Natural killer cell (primary cell): ENCODE data around the gene TRIP10. TPM values are rescaled to one million over a fixed set of nuclear protein-coding genes. Genes with fewer than 3 reads are reported as not detected.
"Not testable (repeated sequence)": the region's sequence is repeated elsewhere in the genome, so short reads cannot be mapped to it uniquely, and the experiment has no call there.

Source experiments
- ATAC-seq, 3 donors: fragments of 150-1000 bp in 2 of 3; fragments of 200-7000 bp in 1 of 3; cut with Tn5 transposase; 1 replicate in 1 of 3; 2 replicates in 2 of 3; pipeline ENCODE4 v1.10.0; 2021; ENCODE audit warnings: mild to moderate bottlenecking in 2 of 3, moderate library complexity in 2 of 3
- DNase-seq, 2 donors: peaks; one replicate each; pipeline versions ENCODE4 v3.0.0 to v3.0.0-alpha.2; 2013 to 2021; ENCODE audit warnings: mixed read lengths in 1 of 2
- H3K27ac ChIP-seq: one replicate; pipeline ENCODE4 v1.5.1; 2013; ENCODE audit warnings: mild to moderate bottlenecking, low read length
- H3K27me3 ChIP-seq: one replicate; pipeline ENCODE4 v1.6.1; 2013; ENCODE audit warnings: low read length; ENCODE audit not compliant: control insufficient read depth, insufficient read depth
- H3K36me3 ChIP-seq: one replicate; pipeline ENCODE4 v1.6.1; 2013; ENCODE audit warnings: low read length; ENCODE audit not compliant: control insufficient read depth, insufficient read depth
- H3K4me1 ChIP-seq: one replicate; pipeline ENCODE4 v1.6.1; 2013; ENCODE audit warnings: low read length; ENCODE audit not compliant: control insufficient read depth, insufficient read depth
- H3K4me3 ChIP-seq: one replicate; pipeline ENCODE4 v1.5.1; 2013; ENCODE audit warnings: low read length
- H3K9me3 ChIP-seq: one replicate; pipeline ENCODE4 v1.6.1; 2013; ENCODE audit warnings: low read length; ENCODE audit not compliant: control insufficient read depth, insufficient read depth
- H3K27ac Mint-ChIP-seq, 2 donors: one replicate each; pipeline ENCODE4 v1.8.0; 2022; ENCODE audit warnings: mild to moderate bottlenecking in 2 of 2, mixed read lengths in 2 of 2, moderate library complexity in 1 of 2
- H3K27me3 Mint-ChIP-seq, 2 donors: one replicate each; pipeline ENCODE4 v1.8.0; 2022; ENCODE audit warnings: low read depth in 2 of 2, mixed read lengths in 2 of 2
- H3K36me3 Mint-ChIP-seq: one replicate; pipeline ENCODE4 v1.8.0; 2022; ENCODE audit warnings: mixed read lengths
- H3K4me1 Mint-ChIP-seq, 2 donors: one replicate each; pipeline ENCODE4 v1.8.0; 2022; ENCODE audit warnings: mixed read lengths in 2 of 2
- H3K4me3 Mint-ChIP-seq: one replicate; pipeline ENCODE4 v1.8.0; 2022; ENCODE audit warnings: mild to moderate bottlenecking, moderate library complexity, mixed read lengths
- H3K9me3 Mint-ChIP-seq, 2 donors: one replicate each; pipeline ENCODE4 v1.8.0; 2022; ENCODE audit warnings: mixed read lengths in 2 of 2
- CTCF ChIP-seq: fragments of 200-600 bp; IDR thresholded peaks from one replicate; pipeline ENCODE4 v1.8.0; 2022; ENCODE audit warnings: antibody characterized with exemption
- WGBS: methylation state at CpG from one replicate; pipeline ENCODE4 v1.1.7; 2013; ENCODE audit warnings: missing lambda C conversion rate; ENCODE audit not compliant: insufficient coverage; 5-methylcytosine and 5-hydroxymethylcytosine counted together
- intact Hi-C: fragments of 100-400 bp; cut with micrococcal nuclease; formaldehyde crosslinking; loops from one replicate; pipeline ENCODE4 v1.14.2; 2022
- total RNA-seq, 4 donors: library from RNA; stranded (reverse); fragments of 120-200 nt in 1 of 4; gene quantifications; one replicate each; pipeline versions ENCODE4 v1.2.3 to v1.2.4, GENCODE V29; 2013 to 2022

The TRIP10 gene
- total RNA-seq, 3 donors from 2014 or later (not counting 1 experiment from before 2014, with no cell fraction given): 1.0 to 5.2 (median 3.3) TPM

- DNase-seq (no peak), ATAC-seq (no peak)
- Histone ChIP-seq H3K36me3 (peaks cover 30% of the 10 kb centered on the region), H3K4me3 (no peak overlapping the region), H3K9me3 (no peaks in the 10 kb centered on the region), H3K27me3 (no peaks in the 10 kb centered on the region), H3K4me1 (peaks cover 13% of the 10 kb centered on the region), H3K27ac (no peak overlapping the region)
- Mint-ChIP-seq H3K36me3 (no peaks in the 10 kb centered on the region), H3K27me3 (no peaks in the 10 kb centered on the region), H3K27ac (no peak overlapping the region), H3K9me3 (no peaks in the 10 kb centered on the region), H3K4me3 (no peak overlapping the region), H3K4me1 (peaks cover 6 to 23% of the 10 kb centered on the region in 2 donors)
- WGBS: 96% methylated on average over 22 of the region's 23 CpGs
- TF ChIP-seq CTCF: no peak
- intact Hi-C loops: no loop called here
These were observed 15.4 kb downstream of the TRIP10 start for GRCh38 chr19:6754653-6755463.

- Mint-ChIP-seq H3K4me1 (peaks cover 0 to 4% of the 10 kb centered on the region in 2 donors), H3K27ac (no peak overlapping the region), H3K27me3 (no peaks in the 10 kb centered on the region), H3K9me3 (no peaks in the 10 kb centered on the region), H3K36me3 (no peaks in the 10 kb centered on the region), H3K4me3 (no peak overlapping the region)
- ATAC-seq: no peak
- no peak overlapping the region for H3K4me3 ChIP-seq
- intact Hi-C loops: no loop called here
- no peaks in the 10 kb centered on the region for H3K27me3 ChIP-seq
- peaks cover under 1% of the 10 kb centered on the region for H3K4me1 ChIP-seq
- peaks cover 15% of the 10 kb centered on the region for H3K36me3 ChIP-seq
- no peak for TF ChIP-seq CTCF
- no peaks in the 10 kb centered on the region for H3K9me3 ChIP-seq
- no peak overlapping the region for H3K27ac ChIP-seq
- no peak for DNase-seq
- 95% methylated on average over 17 of the region's 17 CpGs for WGBS
These were observed 21.1 kb downstream of the TRIP10 start for GRCh38 chr19:6760606-6761005.

- no peak overlapping the region for H3K27ac Mint-ChIP-seq
- no peaks in the 10 kb centered on the region for H3K36me3 Mint-ChIP-seq
- WGBS: 87% methylated on average over 1 of the region's 4 CpGs
- DNase-seq (peak in 1 of 2 donors; percentile 49), ATAC-seq (peak in 1 of 3 donors; percentile 46)
- no peak overlapping the region for H3K4me3 Mint-ChIP-seq
- no peaks in the 10 kb centered on the region for H3K27me3 Mint-ChIP-seq
- H3K9me3 Mint-ChIP-seq: no peaks in the 10 kb centered on the region
- Histone ChIP-seq H3K27ac (no peak overlapping the region), H3K9me3 (no peaks in the 10 kb centered on the region), H3K4me1 (peaks cover 6% of the 10 kb centered on the region), H3K27me3 (no peaks in the 10 kb centered on the region), H3K4me3 (no peak overlapping the region), H3K36me3 (peaks cover 15% of the 10 kb centered on the region)
- intact Hi-C loops: no loop called here
- no peak for TF ChIP-seq CTCF
- H3K4me1 Mint-ChIP-seq: peaks cover 3 to 6% of the 10 kb centered on the region in 2 donors
These were observed 21.7 kb downstream of the TRIP10 start for GRCh38 chr19:6761053-6761676.

GRCh38 chr19:6762253-6762797, 22.8 kb downstream of the TRIP10 start:
- H3K9me3 Mint-ChIP-seq, H3K27ac Mint-ChIP-seq, H3K27ac ChIP-seq, DNase-seq, ATAC-seq, H3K27me3 Mint-ChIP-seq, H3K36me3 Mint-ChIP-seq, H3K4me3 Mint-ChIP-seq, H3K27me3 ChIP-seq, intact Hi-C loops, H3K9me3 ChIP-seq, H3K4me3 ChIP-seq: not testable (repeated sequence)
- H3K4me1 Mint-ChIP-seq: peaks cover 15 to 18% of the 10 kb centered on the region in 2 donors
- Histone ChIP-seq H3K36me3 (peaks cover 15% of the 10 kb centered on the region), H3K4me1 (peaks cover 17% of the 10 kb centered on the region)
- WGBS: 97% methylated on average over 8 of the region's 8 CpGs
